ENCODE results near the gene GANC. TPM values are rescaled to one million over a fixed set of nuclear protein-coding genes. Genes with fewer than 3 reads are reported as not detected.

The GANC gene
- total RNA-seq, 2 donors from 2014 or later, result 39.8 to 47.6 TPM

DNA sequence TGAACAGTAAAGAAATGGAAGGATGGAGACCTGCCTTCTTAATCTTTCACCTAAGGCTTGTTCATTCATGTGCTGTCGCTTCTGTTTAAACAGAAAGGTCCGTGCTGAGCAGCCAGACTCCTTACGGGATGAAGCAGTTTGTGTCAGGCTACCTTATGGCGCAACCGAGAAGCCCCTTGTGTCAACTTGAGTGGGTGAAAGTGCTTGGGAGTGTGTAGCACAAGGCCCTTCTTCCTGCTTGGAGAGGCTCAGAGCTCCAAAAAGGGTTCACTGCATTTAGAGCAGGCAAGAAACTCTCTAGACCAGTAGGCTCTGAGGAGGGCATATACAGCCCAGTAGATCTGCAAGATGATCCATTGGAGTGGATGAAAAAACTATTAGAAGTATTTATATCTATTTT, 102.3 kb downstream of the GANC start:
- no peak overlapping the region for H3K9ac ChIP-seq (ENCODE audit: low read depth in 2 of 2, low read length in 2 of 2)
- H3K9me3 ChIP-seq, result no peaks in the 10 kb centered on the region
- intact Hi-C loops (cut with DNase I), result no loop called here
- no peak for DNase-seq
- TF ChIP-seq CTCF (IDR thresholded peaks at IDR 0.05), result no peak
- H3K4me3 ChIP-seq, result no peak overlapping the region
- no peak overlapping the region for H3K27ac ChIP-seq
- H3K36me3 ChIP-seq, result no peaks in the 10 kb centered on the region
- no peaks in the 10 kb centered on the region for H3K27me3 ChIP-seq
- H3K4me1 ChIP-seq, result no peaks in the 10 kb centered on the region

- no peaks in the 10 kb centered on the region for H3K9me3 ChIP-seq
These were observed 102.9 kb downstream of the GANC start for GRCh38 chr15:42375941-42376340.

DNA sequence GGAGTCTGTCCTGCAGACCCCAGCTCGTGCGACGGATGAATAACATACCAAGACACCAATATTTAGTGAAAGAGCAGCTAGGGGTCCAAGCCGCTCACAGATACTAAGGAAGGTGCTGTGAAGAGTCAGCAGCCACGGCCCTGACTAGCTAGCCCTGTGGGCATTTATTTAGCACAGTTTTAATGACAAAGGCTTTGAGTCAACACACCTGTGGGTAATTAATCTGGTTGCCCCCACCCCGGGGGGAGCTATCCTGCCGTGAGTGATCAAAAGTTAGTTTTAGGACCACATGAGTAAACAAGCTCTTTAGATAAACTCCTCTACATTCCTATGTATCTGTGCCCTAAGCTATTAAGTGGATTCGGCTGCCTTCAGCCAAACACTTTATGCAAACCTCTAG, 105.0 kb downstream of the GANC start:
- H3K9ac ChIP-seq (ENCODE audit: low read depth in 2 of 2, low read length in 2 of 2), result no peak overlapping the region
- intact Hi-C loops (cut with DNase I), result no loop called here
- no peak for DNase-seq
- no peak overlapping the region for H3K4me3 ChIP-seq
- no peak for TF ChIP-seq CTCF (IDR thresholded peaks at IDR 0.05)
- no peaks in the 10 kb centered on the region for H3K27me3 ChIP-seq
- no peak overlapping the region for H3K27ac ChIP-seq
- no peaks in the 10 kb centered on the region for H3K36me3 ChIP-seq
- H3K9me3 ChIP-seq, result no peaks in the 10 kb centered on the region
- H3K4me1 ChIP-seq, result no peaks in the 10 kb centered on the region

More at GRCh38 chr15:42375941-42376340, 102.9 kb downstream of the GANC start:
- no peak overlapping the region for H3K9ac ChIP-seq (ENCODE audit: low read depth in 2 of 2, low read length in 2 of 2)
- no peak for DNase-seq
- TF ChIP-seq CTCF (IDR thresholded peaks at IDR 0.05), result no peak
- H3K27ac ChIP-seq, result no peak overlapping the region
- no peaks in the 10 kb centered on the region for H3K4me1 ChIP-seq
- intact Hi-C loops (cut with DNase I), result no loop called here
- H3K4me3 ChIP-seq, result no peak overlapping the region
- H3K27me3 ChIP-seq, result no peaks in the 10 kb centered on the region
- H3K36me3 ChIP-seq, result no peaks in the 10 kb centered on the region

DNA sequence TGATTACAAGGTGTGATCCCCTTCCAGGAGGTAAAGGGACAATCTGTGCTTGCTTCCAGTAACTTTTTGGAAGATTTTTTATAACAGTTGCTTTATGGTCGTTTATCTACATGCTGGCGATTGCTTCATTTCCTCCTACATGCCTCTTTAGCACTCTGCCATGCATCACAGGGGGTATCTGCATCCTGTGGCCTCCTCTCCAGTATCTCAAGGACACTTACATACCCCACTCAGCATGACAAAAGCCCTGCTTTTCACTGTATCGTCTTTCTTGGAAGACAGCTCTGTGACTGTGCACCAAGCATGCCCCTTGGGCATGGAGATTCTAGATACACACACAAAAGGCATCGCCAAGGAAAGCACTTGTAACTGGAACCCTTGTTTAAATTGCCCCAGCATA, 111.6 kb downstream of the GANC start:
- TF ChIP-seq CTCF (IDR thresholded peaks at IDR 0.05), result no peak
- DNase-seq, result no peak
- Histone ChIP-seq H3K27ac (no peak overlapping the region), H3K9me3 (no peaks in the 10 kb centered on the region), H3K36me3 (no peaks in the 10 kb centered on the region), H3K9ac (ENCODE audit: low read depth in 2 of 2, low read length in 2 of 2) (no peak overlapping the region), H3K27me3 (no peaks in the 10 kb centered on the region), H3K4me1 (no peaks in the 10 kb centered on the region), H3K4me3 (no peak overlapping the region)
- intact Hi-C loops (cut with DNase I), result no loop called here

DNA sequence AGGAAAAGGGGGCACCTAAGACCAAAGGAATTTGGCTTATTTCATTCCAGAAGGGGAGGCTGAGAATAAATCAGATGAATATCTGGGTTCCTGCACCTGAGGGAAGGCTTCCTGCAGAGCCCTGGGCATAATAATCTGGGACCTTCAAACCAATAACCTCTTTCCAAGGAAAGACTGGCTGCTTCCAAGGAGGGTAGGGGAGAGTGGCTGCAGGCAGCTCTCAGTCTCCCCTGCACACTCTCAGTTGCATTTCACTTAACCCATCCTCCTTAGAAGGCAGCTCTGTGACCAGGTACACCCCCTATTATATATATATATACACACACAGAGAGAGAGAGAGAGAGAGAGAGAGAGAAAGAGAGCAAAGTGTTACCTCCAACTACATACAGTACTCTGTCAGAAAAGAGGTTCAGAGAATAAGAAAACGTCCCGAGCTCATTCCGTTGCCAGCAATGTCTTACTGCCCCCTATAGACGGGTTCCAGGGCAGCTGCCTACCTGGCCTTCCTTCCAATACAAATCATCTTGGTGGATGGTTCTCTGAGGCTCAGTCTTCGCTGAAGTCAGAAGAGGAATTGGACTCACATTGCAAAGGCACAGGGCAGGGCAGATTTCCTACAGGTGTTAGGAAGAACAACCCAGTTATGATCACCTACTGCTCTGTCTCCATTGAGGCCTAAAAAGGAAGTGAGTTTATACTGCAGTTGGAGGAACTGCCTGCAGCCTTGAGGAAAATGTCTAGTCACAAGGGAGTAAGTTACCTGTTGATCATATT, 112.4 kb downstream of the GANC start:
- DNase-seq, result peak; percentile 59
- H3K9me3 ChIP-seq, result no peaks in the 10 kb centered on the region

More for the DNA sequence above, 112.4 kb downstream of the GANC start:
- Histone ChIP-seq H3K4me1 (no peaks in the 10 kb centered on the region), H3K27ac (no peak overlapping the region), H3K36me3 (no peaks in the 10 kb centered on the region), H3K27me3 (no peaks in the 10 kb centered on the region), H3K9ac (ENCODE audit: low read depth in 2 of 2, low read length in 2 of 2) (no peak overlapping the region), H3K4me3 (no peak overlapping the region)
- intact Hi-C loops (cut with DNase I), result no loop called here
- TF ChIP-seq CTCF (IDR thresholded peaks at IDR 0.05), result peak; percentile 39
